Caco-2 (cell line): ENCODE measurements around the gene ENO1. TPM values are rescaled to one million over a fixed set of nuclear protein-coding genes. Genes with fewer than 3 reads are reported as not detected.

Source experiments
- BruUV-seq: library from RNA; stranded (reverse); fragments of 400-500 nt; replicated peaks from 2 replicates; lab custom pipeline; 2021; lab: Mats Ljungman, UMichigan
- CTCF ChIA-PET: fragments of 300-600 bp; sonication (Branson Sonifier 250); formaldehyde crosslinking; loops from one replicate; lab custom pipeline; 2022; ENCODE audit warnings: antibody characterized with exemption; lab: Charles Lee
- POLR2A ChIA-PET: fragments of 300-600 bp; sonication (Branson Sonifier 250); formaldehyde crosslinking; loops from one replicate; lab custom pipeline; 2022; ENCODE audit warnings: antibody characterized with exemption; lab: Charles Lee
- DNase-seq, 2 experiments: peaks; one replicate each; pipeline versions ENCODE4 v3.0.0 to v3.0.0-alpha.2; 2020 to 2022
- H3K27me3 ChIP-seq: replicated peaks from 2 replicates; pipeline ENCODE4 v1.6.0; 2011; ENCODE audit warnings: low read length; ENCODE audit not compliant: control insufficient read depth, insufficient read depth
- H3K36me3 ChIP-seq: 2 replicates; pipeline ENCODE4 v1.5.1; 2011; ENCODE audit warnings: low read length; ENCODE audit not compliant: control insufficient read depth, insufficient read depth
- H3K4me1 ChIP-seq: fragments of 250-450 bp; sonication (Bioruptor Pico); 2 replicates; pipeline ENCODE4 v1.5.1; 2020; ENCODE audit warnings: mild to moderate bottlenecking
- H3K4me3 ChIP-seq: 2 replicates; pipeline ENCODE4 v1.5.1; 2011; ENCODE audit warnings: low read depth, mild to moderate bottlenecking, control low read depth, low read length
- H3K9me3 ChIP-seq: fragments of 250-450 bp; sonication (Bioruptor Pico); 2 replicates; pipeline ENCODE4 v1.5.1; 2020; ENCODE audit warnings: mild to moderate bottlenecking, moderate library complexity
- H3K27ac Mint-ChIP-seq: one replicate; pipeline ENCODE4 v1.8.0; 2022; ENCODE audit warnings: mixed read lengths; ENCODE audit not compliant: unreplicated experiment
- H3K27me3 Mint-ChIP-seq: one replicate; pipeline ENCODE4 v1.8.0; 2022; ENCODE audit warnings: mixed read lengths; ENCODE audit not compliant: insufficient read depth, unreplicated experiment
- H3K36me3 Mint-ChIP-seq: one replicate; pipeline ENCODE4 v1.8.0; 2022; ENCODE audit warnings: mild to moderate bottlenecking, mixed read lengths; ENCODE audit not compliant: insufficient read depth, unreplicated experiment
- H3K4me1 Mint-ChIP-seq: one replicate; pipeline ENCODE4 v1.8.0; 2022; ENCODE audit warnings: low read depth, mixed read lengths; ENCODE audit not compliant: unreplicated experiment
- H3K4me3 Mint-ChIP-seq: one replicate; pipeline ENCODE4 v1.8.0; 2022; ENCODE audit warnings: mild to moderate bottlenecking, moderate library complexity, mixed read lengths; ENCODE audit not compliant: unreplicated experiment
- H3K9me3 Mint-ChIP-seq: one replicate; pipeline ENCODE4 v1.8.0; 2022; ENCODE audit warnings: mixed read lengths; ENCODE audit not compliant: unreplicated experiment
- CTCF ChIP-seq, 2 experiments: fragments of 200-600 bp in 1 of 2; IDR thresholded peaks; 1 replicate in 1 of 2; 2 replicates in 1 of 2; pipeline versions ENCODE4 v1.5.1 to v1.8.0; 2011 to 2022; ENCODE audit warnings: antibody characterized with exemption in 1 of 2, control low read depth in 1 of 2, inconsistent platforms in 1 of 2, low read depth in 1 of 2, low read length in 1 of 2, mild to moderate bottlenecking in 1 of 2, moderate library complexity in 1 of 2; ENCODE audit not compliant: insufficient read depth in 1 of 2, severe bottlenecking in 1 of 2, unreplicated experiment in 1 of 2
- intact Hi-C: fragments of 100-400 bp; cut with micrococcal nuclease; formaldehyde crosslinking; loops from one replicate; pipeline ENCODE4 v1.10.0; 2022; ENCODE audit not compliant: unreplicated experiment
- total RNA-seq: library from RNA; stranded (reverse); gene quantifications from 2 replicates; pipeline ENCODE4 v1.2.3, GENCODE V29; 2022

Gene ENO1
- total RNA-seq, 1 experiment from 2014 or later: 934 TPM

GRCh38 chr1:8825985-8826481 lies 52.5 kb downstream of the ENO1 start:
- no peak for DNase-seq
- no peaks in the 10 kb centered on the region for H3K36me3 ChIP-seq
- peaks cover 7% of the 10 kb centered on the region for H3K4me1 Mint-ChIP-seq
- intact Hi-C loops: no loop called here
- H3K27me3 ChIP-seq: no peaks in the 10 kb centered on the region
- POLR2A ChIA-PET: no interaction called here
- H3K9me3 Mint-ChIP-seq: no peaks in the 10 kb centered on the region
- no peaks in the 10 kb centered on the region; the same call in 1 of the 2 replicates for H3K4me1 ChIP-seq
- no peaks in the 10 kb centered on the region for H3K36me3 Mint-ChIP-seq
- H3K9me3 ChIP-seq: no peaks in the 10 kb centered on the region
- H3K27ac Mint-ChIP-seq: peak overlapping the region; percentile 73
- no peaks in the 10 kb centered on the region for H3K27me3 Mint-ChIP-seq
- CTCF ChIA-PET: no interaction called here
- H3K4me3 ChIP-seq: no peak overlapping the region
- H3K4me3 Mint-ChIP-seq: no peak overlapping the region
- no peak for TF ChIP-seq CTCF (IDR thresholded peaks at IDR 0.05; ENCODE audit: insufficient read depth in 1 of 2, low read depth in 1 of 2, low read length in 1 of 2, severe bottlenecking in 1 of 2, unreplicated experiment in 1 of 2)
- no TSS peak for BruUV-seq

DNA sequence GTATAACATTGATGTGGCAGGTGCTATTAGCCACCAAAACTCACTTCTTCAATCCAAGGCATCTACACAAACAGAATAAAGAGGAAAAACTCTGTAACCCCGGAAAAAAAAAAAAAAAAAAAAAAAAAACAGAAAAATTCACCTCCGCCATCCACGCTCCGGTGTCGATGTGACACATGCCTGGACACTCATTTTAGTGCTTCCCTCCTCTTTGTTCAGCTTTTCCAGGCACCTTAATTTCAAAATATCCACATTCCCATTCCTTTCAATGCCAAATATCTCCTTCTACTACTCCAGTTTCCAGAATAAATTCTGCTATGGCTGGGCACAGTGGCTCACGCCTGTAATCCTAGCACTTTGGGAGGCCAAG lies 55.2 kb downstream of the ENO1 start:
- H3K27ac Mint-ChIP-seq: no peak overlapping the region
- Histone ChIP-seq H3K4me1 (no peaks in the 10 kb centered on the region), H3K36me3 (no peaks in the 10 kb centered on the region), H3K4me3 (no peak overlapping the region), H3K9me3 (no peaks in the 10 kb centered on the region), H3K27me3 (no peaks in the 10 kb centered on the region)
- ChIA-PET CTCF (no interaction called here), POLR2A (no interaction called here)
- H3K4me3 Mint-ChIP-seq: no peak overlapping the region
- no TSS peak for BruUV-seq
- peaks cover under 1% of the 10 kb centered on the region for H3K36me3 Mint-ChIP-seq
- TF ChIP-seq CTCF (IDR thresholded peaks at IDR 0.05; ENCODE audit: insufficient read depth in 1 of 2, low read depth in 1 of 2, low read length in 1 of 2, severe bottlenecking in 1 of 2, unreplicated experiment in 1 of 2): no peak
- H3K9me3 Mint-ChIP-seq: no peaks in the 10 kb centered on the region
- no peak for DNase-seq
- no peaks in the 10 kb centered on the region for H3K27me3 Mint-ChIP-seq
- H3K4me1 Mint-ChIP-seq: peaks cover 2% of the 10 kb centered on the region
- intact Hi-C loops: no loop called here

DNA sequence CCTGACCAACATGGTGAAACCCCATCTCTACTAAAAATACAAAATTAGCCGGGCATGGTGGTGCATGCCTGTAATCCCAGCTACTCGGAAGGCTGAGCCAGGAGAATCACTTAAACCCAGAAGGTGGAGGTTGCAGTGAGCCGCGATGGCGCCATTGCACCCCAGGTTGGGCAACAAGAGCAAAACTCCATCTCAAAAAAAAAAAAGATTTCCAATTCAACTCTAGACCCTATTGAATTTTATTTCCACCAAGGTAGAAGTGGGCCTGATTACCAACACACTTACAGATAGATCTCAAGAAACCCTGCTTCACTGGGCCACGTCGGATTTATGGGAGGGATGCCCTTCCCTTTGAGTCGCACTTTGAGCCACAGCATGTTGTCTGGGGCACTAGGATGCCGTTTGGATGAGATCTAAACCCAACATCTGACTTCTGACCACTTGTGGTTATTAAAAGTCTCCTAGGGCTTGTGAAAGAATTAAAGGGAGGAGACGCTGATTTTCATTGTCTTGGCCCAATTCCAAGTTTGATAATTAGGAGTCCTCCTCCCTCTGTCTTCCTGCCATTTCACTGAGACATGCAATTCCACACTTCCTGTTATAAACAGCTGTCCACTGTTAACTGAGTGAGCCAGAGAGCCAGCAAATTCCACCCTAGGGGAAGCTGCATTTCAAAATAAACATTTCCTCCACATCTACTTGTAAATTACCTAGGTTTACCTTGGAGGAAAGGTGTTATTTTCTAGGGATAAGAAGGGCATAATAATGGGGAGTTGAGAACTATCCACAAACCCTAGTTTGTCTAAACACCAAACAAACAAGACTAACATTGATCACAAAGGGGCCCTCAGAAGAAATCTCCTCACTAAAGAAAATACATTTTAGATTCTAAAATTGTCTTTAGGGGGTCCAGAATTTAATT lies 55.9 kb downstream of the ENO1 start:
- H3K9me3 ChIP-seq: no peaks in the 10 kb centered on the region
- H3K4me3 ChIP-seq: no peak overlapping the region
- Mint-ChIP-seq H3K4me1 (peaks cover 6% of the 10 kb centered on the region), H3K27ac (no peak overlapping the region), H3K36me3 (peaks cover 7% of the 10 kb centered on the region), H3K27me3 (no peaks in the 10 kb centered on the region), H3K9me3 (no peaks in the 10 kb centered on the region), H3K4me3 (no peak overlapping the region)
- DNase-seq: no peak
- CTCF ChIA-PET: no interaction called here
- no peaks in the 10 kb centered on the region for H3K36me3 ChIP-seq
- POLR2A ChIA-PET: no interaction called here
- intact Hi-C loops: no loop called here
- TF ChIP-seq CTCF (IDR thresholded peaks at IDR 0.05; ENCODE audit: insufficient read depth in 1 of 2, low read depth in 1 of 2, low read length in 1 of 2, severe bottlenecking in 1 of 2, unreplicated experiment in 1 of 2): no peak
- H3K4me1 ChIP-seq: no peaks in the 10 kb centered on the region
- no peaks in the 10 kb centered on the region for H3K27me3 ChIP-seq
- BruUV-seq: no TSS peak
